ENCODE results near the gene GCNT1.

GRCh38 chr9:76431601-76432000 is 27.4 kb upstream of the GCNT1 start:
- no peak for TF ChIP-seq TOX (CRISPR knock-in tag; IDR thresholded peaks at IDR 0.05; ENCODE audit: borderline replicate concordance)
- TF ChIP-seq CREB5 (CRISPR knock-in tag; IDR thresholded peaks at IDR 0.05; ENCODE audit: low read depth): no peak
- TF ChIP-seq OSR1 (CRISPR knock-in tag; IDR thresholded peaks at IDR 0.05): no peak
- TF ChIP-seq PATZ1 (CRISPR knock-in tag; IDR thresholded peaks at IDR 0.05; ENCODE audit: borderline replicate concordance): no peak
- no peak for TF ChIP-seq ARNTL (CRISPR knock-in tag; IDR thresholded peaks at IDR 0.05; ENCODE audit: borderline replicate concordance, low read depth)
- TF ChIP-seq ZC3H10 (CRISPR knock-in tag; IDR thresholded peaks at IDR 0.05): no peak
- no peak for TF ChIP-seq ZNF565 (CRISPR knock-in tag; conservative IDR thresholded peaks at IDR 0.05; ENCODE audit: low read depth)
- TF ChIP-seq POU6F1 (CRISPR knock-in tag; IDR thresholded peaks at IDR 0.05; ENCODE audit: borderline replicate concordance, low read depth): no peak
- TF ChIP-seq ESRRG (CRISPR knock-in tag; IDR thresholded peaks at IDR 0.05): no peak
- no peak for TF ChIP-seq ZFP3 (CRISPR knock-in tag; IDR thresholded peaks at IDR 0.05)
- TF ChIP-seq ZNF70 (CRISPR knock-in tag; IDR thresholded peaks at IDR 0.05): no peak
- no peak for TF ChIP-seq ZNF8 (CRISPR knock-in tag; IDR thresholded peaks at IDR 0.05)
- TF ChIP-seq CSDC2 (CRISPR knock-in tag; IDR thresholded peaks at IDR 0.05): no peak
- TF ChIP-seq SNAI2 (CRISPR knock-in tag; IDR thresholded peaks at IDR 0.05): no peak
